Pancreas (tissue), 10 donors: ENCODE data around the gene CAT. TPM values are rescaled to one million over a fixed set of nuclear protein-coding genes. Genes with fewer than 3 reads are reported as not detected.

Experiments used
- ATAC-seq, 4 donors: fragments of 200-7000 bp; cut with Tn5 transposase; one replicate each; pipeline versions ENCODE4 v1.8.0 to v1.9.1; 2020; ENCODE audit warnings: mild to moderate bottlenecking in 4 of 4, moderate library complexity in 4 of 4
- DNase-seq, 6 donors: peaks; one replicate each; pipeline ENCODE4 v3.0.0-alpha.2; 2020
- FAIRE-seq: peaks from 2 replicates; lab custom pipeline; 2012; peaks lifted over from hg19 to GRCh38; lab: Jason Lieb, UNC
- H3K27ac ChIP-seq, 4 donors: fragments of 200-600 bp; sonication (generic); 1 replicate in 3 of 4; 2 replicates in 1 of 4; pipeline versions ENCODE4 v1.5.0 to v1.8.0; 2020
- H3K27me3 ChIP-seq, 4 donors: fragments of 200-600 bp; one replicate each; pipeline ENCODE4 v1.8.0; 2021
- H3K36me3 ChIP-seq, 3 donors: fragments of 200-600 bp; sonication (generic) in 1 of 3; one replicate each; pipeline versions ENCODE4 v1.5.0 to v1.8.0; 2020 to 2021
- H3K4me1 ChIP-seq, 3 donors: fragments of 200-600 bp; one replicate each; pipeline ENCODE4 v1.8.0; 2021
- H3K4me3 ChIP-seq, 4 donors: fragments of 200-600 bp; sonication (generic) in 2 of 4; one replicate each; pipeline versions ENCODE4 v1.5.0 to v1.8.0; 2020 to 2021
- H3K9me3 ChIP-seq, 4 donors: fragments of 200-600 bp; one replicate each; pipeline ENCODE4 v1.8.0; 2021
- CTCF ChIP-seq, 4 donors: fragments of 200-600 bp; sonication (generic) in 3 of 4; IDR thresholded peaks; one replicate each; pipeline versions ENCODE4 v1.5.0 to v1.8.0; 2021; ENCODE audit warnings: antibody characterized with exemption in 4 of 4
- WGBS, 2 donors: extraction: QIAGEN DNeasy Blood & Tissue Kit; methylation state at CpG; one replicate each; pipeline ENCODE4 v1.1.7; 2013; 5-methylcytosine and 5-hydroxymethylcytosine counted together
- intact Hi-C, 3 donors: fragments of 100-400 bp; cut with DNase I; formaldehyde crosslinking; loops; one replicate each; pipeline versions ENCODE4 v1.11.1 to v1.14.2; 2022
- polyA plus RNA-seq, 2 donors: library from polyadenylated mRNA; stranded (reverse); fragments of 200-250 nt; gene quantifications; one replicate each; pipeline ENCODE4 v1.2.3, GENCODE V29; 2013
- total RNA-seq, 6 donors: library from RNA; stranded (reverse); fragmentation: NEBNext Ultra II Directional in 4 of 6; extraction: Animal tissue kit (Norgen Biotek cat#: 25700) in 4 of 6; gene quantifications; one replicate each; pipeline versions ENCODE4 v1.2.1 to v1.2.4, GENCODE V29; 2021 to 2023
- donor health status: healthy with polysubstance abuse.
- donor health status: DM: no; HTN: no; CAD: no; lungs with moderate emphysema.
- donor health status: DM: no; HTN: no; CAD: no.
- donor health status: control.
- donor health status: control.
- donor health status: Bipolar disorder and iron deficiency.
- donor health status: DM: yes; HTN: yes; CAD: no.
- donor health status: DM: no; HTN: no; CAD: no.
- donor health status: DM: no; HTN: no; CAD: no.
- donor health status: DM: yes; HTN: yes; CAD: no.

CAT gene
- total and polyA plus RNA-seq, 8 donors: 26.6 to 53.5 (median 46.2) TPM

- Histone ChIP-seq H3K36me3 (peaks cover 0 to 43% (median 24%) of the 10 kb centered on the region in 3 donors), H3K27me3 (no peaks in the 10 kb centered on the region), H3K4me1 (peaks cover 0 to 6% (median 0%) of the 10 kb centered on the region in 3 donors), H3K9me3 (no peaks in the 10 kb centered on the region), H3K4me3 (no peak overlapping the region), H3K27ac (no peak overlapping the region)
- WGBS, 2 donors: 48 to 66% methylated on average over 3 of the region's 3 CpGs
- ATAC-seq (no peak), DNase-seq (no peak), FAIRE-seq (no peak)
- intact Hi-C loops: no loop called here
- no peak for TF ChIP-seq CTCF (IDR thresholded peaks at IDR 0.05)
Measured at GRCh38 chr11:34449013-34449412, 10.3 kb downstream of the CAT start.

- peaks cover 0 to 8% (median 5%) of the 10 kb centered on the region in 3 donors for H3K4me1 ChIP-seq
- intact Hi-C loops: no loop called here
- no peaks in the 10 kb centered on the region for H3K9me3 ChIP-seq
- no peak for TF ChIP-seq CTCF (IDR thresholded peaks at IDR 0.05)
- H3K27ac ChIP-seq: no peak overlapping the region
- FAIRE-seq (no peak), ATAC-seq (no peak), DNase-seq (no peak)
- 95 to 96% methylated on average over 3 of the region's 3 CpGs for WGBS, 2 donors
- peaks cover 0 to 54% (median 30%) of the 10 kb centered on the region in 3 donors for H3K36me3 ChIP-seq
- no peaks in the 10 kb centered on the region for H3K27me3 ChIP-seq
- H3K4me3 ChIP-seq: no peak overlapping the region
Measured at GRCh38 chr11:34451053-34451452, 12.3 kb downstream of the CAT start.

- ATAC-seq: peak; percentile 30 to 72 (median 56)
- Histone ChIP-seq H3K27ac (no peak overlapping the region), H3K4me3 (no peak overlapping the region), H3K9me3 (no peaks in the 10 kb centered on the region), H3K27me3 (no peaks in the 10 kb centered on the region), H3K4me1 (peaks cover 0 to 8% (median 5%) of the 10 kb centered on the region in 3 donors), H3K36me3 (peaks cover 0 to 66% (median 36%) of the 10 kb centered on the region in 3 donors)
- intact Hi-C loops: no loop called here
- WGBS, 2 donors: 37 to 44% methylated on average over 1 of the region's 1 CpG
- DNase-seq: no peak
- TF ChIP-seq CTCF (IDR thresholded peaks at IDR 0.05): no peak
- FAIRE-seq: no peak
Measured at GRCh38 chr11:34454308-34455032, 15.7 kb downstream of the CAT start.

- H3K27me3 ChIP-seq: no peaks in the 10 kb centered on the region
- H3K4me1 ChIP-seq: peaks cover 0 to 12% (median 5%) of the 10 kb centered on the region in 3 donors
- peaks cover 0 to 59% (median 40%) of the 10 kb centered on the region in 3 donors for H3K36me3 ChIP-seq
- H3K27ac ChIP-seq: no peak overlapping the region
- no peak for FAIRE-seq
- no peak overlapping the region for H3K4me3 ChIP-seq
- no peak for DNase-seq
- H3K9me3 ChIP-seq: no peaks in the 10 kb centered on the region
- ATAC-seq: no peak
- intact Hi-C loops: no loop called here
- TF ChIP-seq CTCF (IDR thresholded peaks at IDR 0.05): no peak
- 50 to 54% methylated on average over 2 of the region's 2 CpGs for WGBS, 2 donors
Measured at GRCh38 chr11:34457607-34458006, 18.9 kb downstream of the CAT start.

- intact Hi-C loops: no loop called here
- Histone ChIP-seq H3K9me3 (no peaks in the 10 kb centered on the region), H3K36me3 (peaks cover 0 to 59% (median 33%) of the 10 kb centered on the region in 3 donors), H3K27ac (no peak overlapping the region), H3K4me3 (no peak overlapping the region), H3K27me3 (no peaks in the 10 kb centered on the region), H3K4me1 (peaks cover 0 to 12% (median 5%) of the 10 kb centered on the region in 3 donors)
- ATAC-seq (no peak), DNase-seq (no peak), FAIRE-seq (no peak)
- no peak for TF ChIP-seq CTCF (IDR thresholded peaks at IDR 0.05)
- 87 to 89% methylated on average over 4 of the region's 4 CpGs for WGBS, 2 donors
Measured at GRCh38 chr11:34458525-34458924, 19.8 kb downstream of the CAT start.
